ENCODE data around the gene ARL5C.

Gene ARL5C

DNA sequence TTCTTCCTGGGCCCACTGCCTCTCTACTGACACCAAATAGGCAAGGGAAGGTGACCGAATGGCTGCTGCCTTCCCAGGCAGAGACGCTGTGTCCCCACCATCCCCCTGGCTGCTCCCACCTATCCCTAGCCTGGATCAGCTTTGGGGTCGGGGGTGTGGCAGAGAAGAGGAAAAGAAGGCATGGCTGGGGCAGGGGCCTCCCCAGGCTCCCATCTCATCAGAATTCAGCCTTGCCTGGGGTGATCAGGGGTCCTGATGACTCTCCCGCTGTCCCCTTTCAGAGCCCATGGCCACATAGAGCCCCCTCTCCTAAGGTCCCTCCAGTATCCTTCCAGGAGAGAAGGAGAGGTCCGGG lies 15.2 kb downstream of the ARL5C start:
- no peak for DNase-seq (ENCODE audit: low read depth)
- H3K4me3 ChIP-seq (ENCODE audit: low read length), result no peak overlapping the region
- TF ChIP-seq, protein P1, sequence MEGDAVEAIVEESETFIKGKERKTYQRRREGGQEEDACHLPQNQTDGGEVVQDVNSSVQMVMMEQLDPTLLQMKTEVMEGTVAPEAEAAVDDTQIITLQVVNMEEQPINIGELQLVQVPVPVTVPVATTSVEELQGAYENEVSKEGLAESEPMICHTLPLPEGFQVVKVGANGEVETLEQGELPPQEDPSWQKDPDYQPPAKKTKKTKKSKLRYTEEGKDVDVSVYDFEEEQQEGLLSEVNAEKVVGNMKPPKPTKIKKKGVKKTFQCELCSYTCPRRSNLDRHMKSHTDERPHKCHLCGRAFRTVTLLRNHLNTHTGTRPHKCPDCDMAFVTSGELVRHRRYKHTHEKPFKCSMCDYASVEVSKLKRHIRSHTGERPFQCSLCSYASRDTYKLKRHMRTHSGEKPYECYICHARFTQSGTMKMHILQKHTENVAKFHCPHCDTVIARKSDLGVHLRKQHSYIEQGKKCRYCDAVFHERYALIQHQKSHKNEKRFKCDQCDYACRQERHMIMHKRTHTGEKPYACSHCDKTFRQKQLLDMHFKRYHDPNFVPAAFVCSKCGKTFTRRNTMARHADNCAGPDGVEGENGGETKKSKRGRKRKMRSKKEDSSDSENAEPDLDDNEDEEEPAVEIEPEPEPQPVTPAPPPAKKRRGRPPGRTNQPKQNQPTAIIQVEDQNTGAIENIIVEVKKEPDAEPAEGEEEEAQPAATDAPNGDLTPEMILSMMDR (conservative IDR thresholded peaks at IDR 0.05; ENCODE audit: low read length), result no peak

DNA sequence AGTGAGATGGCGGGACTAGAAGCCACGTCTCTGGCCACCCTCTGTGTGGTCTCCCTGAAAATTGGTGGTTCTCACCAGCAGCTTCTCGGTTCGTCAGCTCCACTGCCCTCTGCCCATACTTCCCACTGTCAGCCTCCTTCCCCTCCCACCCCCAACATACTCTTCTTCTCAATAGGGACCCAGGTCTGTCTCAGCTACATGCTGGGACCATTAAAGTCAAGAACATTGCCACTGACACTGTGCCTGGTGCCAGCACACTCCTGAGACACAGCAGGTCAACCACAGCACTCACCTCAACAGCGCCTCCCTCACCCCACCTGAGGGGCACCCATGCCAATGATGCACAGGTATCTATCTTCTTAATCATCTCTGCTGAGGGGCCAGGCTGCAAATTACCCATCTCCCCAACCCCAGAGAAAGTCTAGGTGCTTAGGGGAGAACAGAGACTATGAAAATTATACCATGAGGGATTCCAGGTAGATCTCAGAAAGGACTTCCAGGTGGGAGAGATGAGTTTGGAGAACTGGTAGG lies 15.8 kb downstream of the ARL5C start:
- DNase-seq (ENCODE audit: low read depth), result no peak
- TF ChIP-seq, protein P1 (conservative IDR thresholded peaks at IDR 0.05; ENCODE audit: low read length), result no peak
- H3K4me3 ChIP-seq (ENCODE audit: low read length), result no peak overlapping the region

DNA sequence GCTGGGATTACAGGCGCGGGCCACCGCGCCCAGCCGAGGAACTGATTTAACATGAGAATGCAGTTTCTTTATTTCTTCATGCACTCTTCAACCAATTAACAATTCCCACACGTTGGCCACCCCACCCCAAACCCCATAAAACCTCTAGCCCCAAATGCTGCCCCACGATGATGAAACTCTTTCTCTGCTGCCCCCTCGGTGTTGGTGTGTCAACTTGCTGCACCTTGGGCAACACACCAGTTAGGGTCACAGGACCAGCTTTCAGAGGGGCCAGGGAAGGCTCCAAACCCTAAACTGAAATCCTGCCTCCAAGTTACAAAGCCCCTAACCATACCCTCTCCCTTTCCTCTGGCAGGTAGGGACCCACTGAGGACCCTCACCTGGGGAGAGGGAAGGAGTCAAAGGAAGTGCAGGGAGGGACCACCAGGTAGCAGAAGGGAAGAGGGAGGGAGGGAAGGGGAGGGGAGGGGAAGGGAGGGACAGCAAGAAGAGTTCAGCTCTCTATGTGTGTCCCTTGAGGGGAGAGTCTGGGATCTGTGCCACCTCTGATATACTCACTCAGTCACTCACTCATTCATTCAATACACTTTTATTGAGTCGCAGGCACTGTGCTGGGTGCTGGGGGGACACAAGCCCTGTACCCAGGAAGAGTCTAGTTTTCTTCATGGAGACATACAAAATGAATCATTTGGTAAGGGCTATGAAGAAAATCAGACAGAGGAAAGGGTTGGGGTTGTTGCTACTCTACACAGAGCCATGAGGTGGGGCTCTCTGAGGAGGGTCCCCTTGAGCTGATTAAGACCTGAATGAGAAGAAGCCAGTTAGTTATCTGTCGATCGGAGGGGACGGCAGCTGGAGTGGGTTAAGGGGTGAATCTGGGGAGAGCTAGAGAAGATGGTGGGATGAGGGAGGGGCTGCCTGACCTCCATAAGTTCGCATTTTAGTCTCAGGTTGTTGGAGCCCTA lies 18.5 kb downstream of the ARL5C start:
- no peak for DNase-seq (ENCODE audit: low read depth)
- TF ChIP-seq, protein P1 (conservative IDR thresholded peaks at IDR 0.05; ENCODE audit: low read length), result no peak
- H3K4me3 ChIP-seq (ENCODE audit: low read length), result no peak overlapping the region

DNA sequence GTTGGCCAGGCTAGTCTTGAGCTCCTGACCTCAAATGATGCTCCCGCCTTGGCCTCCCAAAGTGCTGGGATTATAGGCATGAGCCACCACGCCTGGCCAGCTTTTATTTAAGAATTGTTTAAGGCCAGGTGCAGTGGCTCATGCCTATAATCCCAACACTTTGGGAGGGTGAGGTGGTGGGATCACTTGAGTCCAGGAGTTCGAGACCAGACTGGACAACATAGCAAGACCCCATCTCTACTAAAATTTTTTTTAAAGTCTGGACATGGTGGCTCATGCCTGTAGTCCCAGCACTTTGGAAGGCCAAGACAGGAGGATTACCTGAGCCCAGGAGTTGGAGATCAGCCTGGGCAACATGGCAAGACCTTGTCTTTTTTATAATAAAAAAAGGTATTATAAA lies 19.7 kb downstream of the ARL5C start:
- no peak for DNase-seq (ENCODE audit: low read depth)
- no peak overlapping the region for H3K4me3 ChIP-seq (ENCODE audit: low read length)
- TF ChIP-seq, protein P1 (conservative IDR thresholded peaks at IDR 0.05; ENCODE audit: low read length), result no peak

DNA sequence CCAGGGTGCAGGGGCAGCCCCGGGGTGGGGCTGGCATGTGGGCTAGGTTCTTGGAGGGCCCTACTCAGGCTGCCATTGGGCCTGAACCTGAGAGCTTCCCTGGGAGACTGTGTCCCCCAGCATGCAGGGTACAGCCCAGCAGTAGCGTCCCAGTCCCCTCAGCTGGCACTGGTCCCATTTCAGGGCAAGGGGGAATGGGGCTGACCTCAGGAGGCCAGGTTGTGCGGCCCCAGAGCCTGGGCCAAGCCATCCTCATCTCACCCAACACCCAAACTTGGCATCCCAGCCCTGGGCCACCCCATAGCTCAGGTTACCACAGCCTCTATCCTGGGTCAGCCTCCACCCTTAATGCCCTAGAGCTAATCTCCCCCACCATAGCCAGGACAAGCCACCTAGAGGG lies 20.8 kb downstream of the ARL5C start:
- no peak overlapping the region for H3K4me3 ChIP-seq (ENCODE audit: low read length)
- no peak for DNase-seq (ENCODE audit: low read depth)
- TF ChIP-seq, protein P1 (conservative IDR thresholded peaks at IDR 0.05; ENCODE audit: low read length), result no peak

DNA sequence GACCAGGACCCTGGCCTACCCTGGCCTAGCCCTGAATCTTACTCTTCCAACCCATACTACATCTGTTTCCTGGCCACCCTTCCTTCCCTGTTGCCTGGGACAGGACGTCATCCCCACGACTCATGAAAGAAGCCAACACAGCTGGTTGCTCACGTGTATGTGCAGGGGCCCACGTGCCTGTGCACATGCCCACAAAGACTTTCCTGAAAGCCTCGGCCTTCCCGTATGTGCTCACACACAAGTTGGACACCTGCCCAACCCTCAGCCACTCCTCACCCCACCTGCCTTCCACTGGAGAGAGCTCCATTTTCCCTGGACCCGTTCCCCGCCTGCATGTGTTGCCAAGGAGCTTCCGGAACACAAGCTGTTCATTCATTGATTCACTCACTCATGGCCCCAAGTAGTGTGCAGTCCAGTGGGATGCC lies 21.5 kb downstream of the ARL5C start:
- TF ChIP-seq, protein P1 (conservative IDR thresholded peaks at IDR 0.05; ENCODE audit: low read length), result no peak
- DNase-seq (ENCODE audit: low read depth), result peak; percentile 96
- H3K4me3 ChIP-seq (ENCODE audit: low read length), result no peak overlapping the region
